ENCODE data around the gene KCNC4.

GRCh38 chr1:110163591-110163990 lies 46.5 kb upstream of the KCNC4 start:
- TF ChIP-seq FOXM1 (IDR thresholded peaks at IDR 0.05; ENCODE audit: borderline replicate concordance, low read depth): no peak
- no peak for TF ChIP-seq CEBPB (IDR thresholded peaks at IDR 0.05)
- no peak for TF ChIP-seq NFIC (IDR thresholded peaks at IDR 0.05)
- no peak for TF ChIP-seq CREB1 (IDR thresholded peaks at IDR 0.05; ENCODE audit: low read depth)

All from Ishikawa (cell line).